Right lung (tissue), 5 donors: ENCODE data around the gene RHOD. TPM values are rescaled to one million over a fixed set of nuclear protein-coding genes. Genes with fewer than 3 reads are reported as not detected.

Experiments
- DNase-seq, 2 donors: peaks; one replicate each; pipeline ENCODE4 v3.0.0-alpha.2; 2013
- polyA plus RNA-seq, 5 donors: library from polyadenylated mRNA; unstranded; fragments of 120-200 nt; gene quantifications; one replicate each; pipeline versions ENCODE4 v1.2.1 to v1.2.3, GENCODE V29; 2013; ENCODE audit warnings: inconsistent platforms in 1 of 5, low replicate concordance in 1 of 5; ENCODE audit not compliant: insufficient read length in 5 of 5, insufficient read depth in 1 of 5

Gene RHOD
- polyA plus RNA-seq, 5 donors, result 8.5 to 19.3 (median 9.2) TPM

DNA sequence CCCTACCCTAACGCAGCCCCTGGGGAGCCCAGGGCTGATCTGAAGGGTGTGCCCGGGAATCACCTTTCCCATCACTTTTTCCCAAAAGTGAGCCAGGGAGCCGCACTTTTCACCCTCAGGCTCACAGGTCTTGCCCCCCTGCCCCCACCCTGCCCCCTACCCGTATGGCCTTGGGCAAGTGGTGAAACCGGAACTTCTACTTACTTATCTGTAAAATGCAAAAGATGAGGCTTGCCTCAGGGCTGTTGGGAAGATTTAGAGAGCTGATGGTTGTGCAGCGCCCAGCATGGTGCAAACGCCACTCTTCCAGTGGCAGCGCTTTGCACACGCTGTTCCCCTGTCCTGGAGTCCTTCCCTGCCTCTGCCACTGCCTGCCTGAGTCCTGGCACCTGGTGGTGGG, 25.7 kb upstream of the RHOD start:
- no peak for DNase-seq

DNA sequence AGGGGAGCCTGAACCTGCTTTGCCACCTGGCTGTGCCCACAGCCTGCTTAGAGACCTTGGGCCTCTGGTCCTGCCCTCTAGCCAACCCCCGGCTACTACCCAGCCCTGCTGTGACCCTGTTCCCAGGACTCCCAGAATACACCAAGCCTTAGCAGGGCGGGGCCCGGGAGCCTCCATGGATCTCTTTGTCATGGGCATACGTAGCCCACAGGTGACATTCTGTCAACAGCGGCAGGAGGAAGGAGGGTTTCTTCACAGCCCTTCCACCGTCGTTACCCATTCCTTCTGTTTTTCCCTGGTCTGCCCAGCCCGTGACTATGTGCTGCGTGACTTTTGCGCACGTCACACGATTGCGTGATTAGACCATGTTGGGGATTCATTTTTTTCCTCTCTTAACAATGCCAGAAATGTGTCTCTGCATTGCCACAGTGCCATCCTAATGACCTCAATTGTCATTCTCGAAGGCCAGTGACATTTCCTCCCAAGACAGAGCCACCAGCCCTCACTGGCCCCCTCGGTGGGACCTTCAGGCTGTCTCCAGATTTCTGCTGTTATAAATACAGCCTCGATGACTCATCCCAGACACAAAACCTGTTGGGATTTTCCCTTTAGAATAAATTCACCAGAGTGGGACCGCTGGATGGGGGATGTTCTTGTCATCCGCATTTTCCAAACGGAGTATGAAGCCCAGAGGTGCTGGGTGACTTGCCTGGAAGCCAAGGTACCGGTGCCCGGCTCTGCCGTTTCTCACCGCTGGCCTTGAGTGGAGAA, 24.7 kb upstream of the RHOD start:
- no peak for DNase-seq

DNA sequence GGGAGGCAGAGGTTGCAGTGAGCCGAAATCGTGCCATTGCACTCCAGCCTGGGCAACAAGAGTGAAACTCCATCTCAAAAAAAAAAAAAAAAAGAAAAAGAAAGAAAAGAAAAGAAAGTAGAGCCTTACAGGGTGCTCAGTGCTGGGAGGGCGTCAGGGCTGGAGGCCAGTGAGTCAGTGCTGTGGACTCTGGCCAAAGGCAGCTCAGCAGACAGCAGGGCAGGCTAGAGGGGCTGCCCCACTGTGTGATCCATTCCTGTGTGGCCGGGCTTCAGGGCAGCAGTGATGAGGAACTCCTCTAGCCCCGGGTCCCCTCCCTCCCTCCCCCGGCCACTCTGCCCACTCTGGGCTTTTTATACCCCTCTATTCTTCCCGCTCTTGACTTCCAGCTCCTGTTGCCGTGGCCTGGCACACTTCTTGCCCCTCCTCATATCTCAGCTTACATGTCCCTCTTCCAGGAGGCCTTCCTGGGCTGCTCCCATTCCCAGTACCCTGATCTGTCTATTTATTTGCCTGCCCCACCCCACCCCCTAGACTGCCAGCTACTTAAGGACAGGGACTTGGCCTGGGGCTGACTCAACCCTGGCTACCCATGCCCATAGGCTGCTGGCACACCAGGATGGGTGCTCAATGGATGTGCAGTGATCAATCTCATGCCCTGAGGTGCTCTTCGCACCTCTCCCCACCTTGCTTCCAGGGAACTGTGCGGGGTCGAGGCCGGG, 23.7 kb upstream of the RHOD start:
- no peak for DNase-seq

DNA sequence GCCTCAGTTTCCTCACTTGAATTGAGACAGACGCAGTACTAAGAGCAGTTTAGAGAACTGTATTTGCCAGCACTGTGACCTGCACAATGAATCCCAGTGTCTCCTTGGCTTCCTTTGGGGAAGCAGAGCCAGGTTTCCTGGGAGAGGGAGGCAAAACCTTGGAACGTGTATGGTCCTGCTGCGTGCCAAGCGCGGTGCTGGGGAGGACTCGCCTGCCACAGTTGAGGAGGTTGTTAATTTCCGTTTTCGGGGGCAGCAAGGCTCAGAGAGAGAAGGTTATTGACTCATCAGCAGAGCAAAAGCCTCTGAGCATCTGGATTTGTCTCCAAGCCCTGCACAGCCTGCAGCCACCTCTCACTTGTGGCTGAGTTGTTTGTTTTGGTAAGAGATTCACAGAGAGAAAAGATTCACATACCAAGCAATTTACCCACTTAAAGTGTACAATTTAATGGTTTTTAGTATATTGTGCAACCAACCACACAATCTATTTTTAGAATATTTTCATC, 22.9 kb upstream of the RHOD start:
- DNase-seq, result no peak

DNA sequence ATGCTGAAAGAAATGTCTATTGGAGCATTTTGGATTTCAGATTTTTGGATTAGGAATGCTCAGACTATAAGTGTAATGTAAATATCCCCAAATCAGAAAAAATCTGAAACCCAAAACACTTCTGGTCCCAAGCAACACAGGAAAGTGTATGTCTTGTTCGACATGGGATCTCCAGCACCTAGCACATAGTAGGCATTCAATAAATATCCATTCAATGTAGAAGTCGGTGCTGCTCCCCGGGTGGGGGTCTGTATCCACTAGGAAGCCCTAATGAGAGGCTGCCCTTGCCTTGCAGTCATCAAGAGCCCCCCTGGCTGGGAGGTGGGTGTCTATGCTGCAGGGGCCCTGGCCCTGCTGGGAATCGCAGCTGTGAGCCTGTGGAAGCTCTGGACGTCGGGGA, 22.3 kb upstream of the RHOD start:
- no peak for DNase-seq

DNA sequence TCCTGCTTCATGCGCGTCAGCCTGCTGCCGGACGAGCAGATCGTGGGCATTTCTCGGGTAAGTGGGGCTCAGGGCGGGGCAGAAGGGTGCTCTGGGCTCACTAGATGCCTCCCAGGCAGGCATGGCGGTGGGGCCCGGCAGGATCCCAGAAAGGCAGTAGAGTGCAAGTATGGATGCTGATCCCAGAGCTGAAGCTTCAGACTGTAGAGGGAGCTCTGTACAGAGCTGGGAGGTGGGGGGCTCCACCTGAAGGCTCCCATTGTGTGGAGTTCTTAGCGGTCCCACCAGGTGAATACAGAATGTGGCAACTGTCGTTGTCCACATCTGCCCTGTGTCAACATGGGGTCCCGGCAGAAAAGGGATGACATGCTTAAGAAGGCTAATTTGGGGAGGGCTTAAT, 16.5 kb upstream of the RHOD start:
- no peak for DNase-seq

DNA sequence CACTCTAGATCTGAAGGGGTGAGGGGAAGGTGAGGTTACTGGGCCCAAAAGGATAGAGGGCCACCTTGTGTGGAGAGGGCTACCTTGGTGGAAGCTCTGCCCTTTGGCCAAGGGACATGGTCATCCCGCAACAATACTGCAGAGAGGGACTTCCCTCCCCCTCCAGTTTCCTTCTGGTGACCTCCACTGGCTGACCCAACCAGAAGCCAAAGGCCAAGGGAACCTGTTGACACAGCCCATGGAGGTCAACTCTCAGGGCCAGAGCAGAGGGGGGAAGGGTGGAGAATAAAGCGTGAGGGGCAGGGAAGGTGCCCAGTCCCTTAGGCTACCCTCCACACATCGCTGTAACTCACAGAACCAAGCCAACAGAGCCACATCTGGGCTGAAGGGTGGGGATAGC, 15.0 kb upstream of the RHOD start:
- DNase-seq, result no peak

DNA sequence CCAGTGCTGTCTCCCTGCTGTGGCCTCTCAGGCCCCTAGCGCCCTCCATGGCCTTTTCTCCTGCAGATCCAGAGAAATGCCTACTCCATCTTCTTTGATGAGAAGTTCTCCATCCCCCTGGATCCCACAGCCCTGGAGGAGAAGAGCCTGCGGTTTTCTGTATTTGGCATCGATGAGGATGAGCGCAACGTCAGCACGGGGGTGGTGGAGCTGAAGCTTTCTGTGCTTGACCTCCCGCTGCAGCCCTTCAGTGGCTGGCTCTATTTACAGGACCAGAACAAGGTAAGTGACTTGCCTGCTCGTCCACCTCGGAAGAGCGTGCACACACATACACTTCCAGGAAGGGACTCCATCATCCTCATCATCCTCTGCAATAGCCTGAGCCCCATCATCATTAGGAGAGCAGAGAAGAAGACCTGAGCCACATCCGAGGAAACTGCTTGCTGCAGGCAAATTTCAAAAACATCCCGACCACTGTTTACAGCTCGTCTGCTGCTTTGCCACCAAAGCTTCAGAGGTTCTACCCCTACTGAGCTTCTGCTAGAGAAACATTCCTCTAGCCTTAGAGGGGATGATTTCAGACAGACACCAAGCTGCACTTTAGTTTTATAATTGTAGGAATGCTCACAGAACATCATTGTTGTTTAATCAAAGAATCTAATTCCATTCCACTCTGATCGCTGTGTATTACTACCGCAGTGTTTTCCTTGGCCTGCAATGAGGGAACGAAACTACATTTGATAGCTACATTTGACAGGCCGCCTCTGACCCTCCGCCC, 12.9 kb upstream of the RHOD start:
- no peak for DNase-seq

DNA sequence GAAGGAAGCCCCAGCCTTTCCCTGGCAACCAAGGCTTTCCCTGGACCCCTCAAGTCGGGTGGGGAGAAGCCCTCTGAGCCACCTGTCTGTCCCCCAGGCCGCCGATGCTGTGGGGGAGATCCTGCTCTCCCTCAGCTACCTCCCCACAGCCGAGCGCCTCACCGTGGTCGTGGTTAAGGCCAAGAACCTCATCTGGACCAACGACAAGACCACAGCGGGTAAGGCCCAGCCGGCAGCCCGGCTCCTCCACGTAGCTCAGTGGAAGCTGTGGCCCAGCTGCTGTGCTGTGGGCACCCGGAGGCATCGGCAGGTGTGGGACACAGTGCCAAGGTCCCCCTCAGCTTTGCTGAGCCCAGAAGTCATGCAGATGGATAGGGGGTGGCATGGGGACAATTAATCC, 12.2 kb upstream of the RHOD start:
- DNase-seq, result no peak

DNA sequence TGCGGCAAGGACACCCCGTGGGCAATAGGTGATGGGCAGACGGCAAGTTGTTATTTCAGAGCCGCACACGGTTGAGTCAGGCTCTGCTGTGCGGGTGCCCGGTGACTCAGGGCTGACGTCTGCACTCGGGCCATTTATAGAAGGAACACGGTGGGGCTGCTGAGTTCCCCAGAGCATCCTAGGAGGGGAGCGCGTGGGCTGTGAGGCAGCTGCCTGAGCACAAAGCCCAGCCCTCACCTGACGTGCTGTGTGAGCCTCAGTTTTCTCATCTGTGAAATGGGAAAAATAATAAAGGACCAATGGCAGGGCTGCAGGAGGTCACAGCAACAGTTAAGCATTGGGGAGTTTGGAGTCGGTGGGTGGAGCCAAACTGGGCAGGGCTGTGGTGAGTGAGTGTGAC, 11.3 kb upstream of the RHOD start:
- no peak for DNase-seq

DNA sequence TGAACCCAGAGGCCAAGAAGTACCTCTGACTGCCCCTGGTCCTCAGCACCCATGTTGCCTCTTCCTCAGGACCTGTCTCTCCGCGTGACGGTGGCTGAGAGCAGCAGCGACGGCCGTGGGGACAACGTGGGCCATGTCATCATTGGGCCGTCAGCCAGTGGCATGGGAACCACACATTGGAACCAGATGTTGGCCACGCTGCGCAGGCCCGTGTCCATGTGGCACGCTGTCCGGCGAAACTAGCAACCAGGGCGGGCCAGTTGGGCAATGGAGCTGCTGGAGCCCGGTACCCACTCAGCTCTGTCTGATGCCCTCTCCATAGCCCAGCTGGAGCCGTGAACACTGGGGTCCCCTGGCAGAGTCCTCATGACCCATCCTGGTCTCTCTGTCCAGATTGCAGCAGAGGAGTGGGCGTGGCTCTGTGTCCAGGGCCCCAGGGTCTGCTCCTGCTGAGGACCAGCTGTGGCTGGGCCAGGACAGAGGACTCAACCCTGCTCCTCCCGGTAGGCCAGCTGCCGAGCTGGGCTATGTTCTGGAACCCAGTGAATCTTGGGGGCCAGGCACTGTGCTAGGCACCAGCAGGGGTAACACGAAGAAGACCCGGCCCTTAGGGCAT, 8.0 kb upstream of the RHOD start:
- no peak for DNase-seq

DNA sequence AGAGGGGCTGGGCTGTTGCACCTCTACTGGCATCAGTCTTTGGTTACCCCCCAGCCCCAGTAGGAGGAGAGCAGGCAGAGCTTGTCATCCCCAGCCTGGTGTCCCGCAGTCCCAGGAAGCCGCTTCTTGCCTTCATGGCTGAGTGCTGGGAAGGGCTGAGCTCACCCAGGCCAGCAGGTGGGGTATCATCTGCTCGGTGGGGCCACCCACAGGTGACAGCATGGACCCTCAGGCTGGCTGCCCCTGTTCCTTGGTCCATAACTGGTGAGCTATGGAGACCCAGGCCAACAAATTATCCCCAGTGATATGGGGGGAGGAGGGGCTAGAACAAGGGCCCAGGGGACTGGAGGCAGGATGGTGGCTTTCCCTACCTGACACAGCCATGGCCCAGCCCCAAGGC, 6.5 kb upstream of the RHOD start:
- no peak for DNase-seq

DNA sequence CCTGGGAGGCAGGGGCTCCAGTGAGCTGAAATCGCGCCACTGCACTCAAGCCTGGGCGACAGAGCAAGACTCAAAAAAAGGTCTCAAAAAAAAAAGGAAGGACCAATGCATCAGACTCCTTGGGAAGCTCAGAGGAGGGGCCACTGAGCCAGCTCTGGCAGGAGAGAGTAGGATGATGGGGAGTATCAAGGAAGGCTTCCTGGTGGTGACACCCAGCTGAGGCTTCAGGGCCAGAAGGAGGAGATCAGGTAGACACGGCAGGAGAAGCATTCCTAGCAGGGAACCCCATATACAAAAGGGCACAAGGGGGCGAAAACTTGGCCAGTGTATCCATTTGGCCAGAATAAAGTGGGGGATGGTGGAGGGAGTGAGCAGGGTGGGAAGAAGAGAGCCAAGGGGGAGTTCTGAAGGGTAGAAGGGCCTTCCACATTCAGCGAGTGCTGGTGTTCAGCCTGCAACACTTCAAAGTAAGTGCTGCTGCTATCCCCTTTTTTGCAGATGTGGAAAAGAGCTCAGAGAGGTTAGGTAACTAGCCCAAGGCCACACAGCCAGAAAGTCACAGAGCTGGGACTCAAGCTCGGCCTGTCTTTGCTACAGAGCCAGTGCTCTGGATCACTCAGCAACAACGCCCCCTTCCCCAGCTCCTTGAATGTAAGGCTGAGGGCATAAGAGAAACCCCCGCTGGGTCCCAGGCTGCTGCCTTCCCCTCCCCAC, 5.3 kb upstream of the RHOD start:
- no peak for DNase-seq

DNA sequence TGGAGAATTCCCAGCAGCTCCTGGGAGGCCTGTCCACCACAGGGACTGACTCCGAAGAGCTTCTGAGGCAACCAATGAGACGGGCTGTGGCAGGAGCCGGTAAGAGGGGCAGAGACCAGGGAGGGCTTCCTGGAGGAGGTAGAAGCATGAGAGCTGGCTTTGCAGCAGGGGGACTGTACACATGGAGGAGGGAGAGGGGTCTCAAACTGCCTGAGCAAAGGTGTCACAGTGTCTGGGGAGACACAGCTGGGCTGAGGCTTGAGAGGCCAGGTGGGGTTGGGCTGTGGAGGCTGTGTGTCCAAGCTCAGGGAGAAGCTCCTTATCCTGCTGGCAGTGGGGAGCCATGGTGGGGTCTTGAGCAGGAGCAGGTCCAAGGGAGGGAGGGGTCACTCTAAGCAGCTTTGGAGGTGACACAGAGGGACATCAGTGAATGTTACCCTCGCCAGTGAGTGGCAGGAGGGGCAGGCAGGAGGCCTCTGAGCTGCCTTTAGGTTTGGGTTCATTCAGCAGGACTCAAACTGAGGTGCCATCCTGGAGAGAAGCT, 4.6 kb upstream of the RHOD start:
- no peak for DNase-seq

DNA sequence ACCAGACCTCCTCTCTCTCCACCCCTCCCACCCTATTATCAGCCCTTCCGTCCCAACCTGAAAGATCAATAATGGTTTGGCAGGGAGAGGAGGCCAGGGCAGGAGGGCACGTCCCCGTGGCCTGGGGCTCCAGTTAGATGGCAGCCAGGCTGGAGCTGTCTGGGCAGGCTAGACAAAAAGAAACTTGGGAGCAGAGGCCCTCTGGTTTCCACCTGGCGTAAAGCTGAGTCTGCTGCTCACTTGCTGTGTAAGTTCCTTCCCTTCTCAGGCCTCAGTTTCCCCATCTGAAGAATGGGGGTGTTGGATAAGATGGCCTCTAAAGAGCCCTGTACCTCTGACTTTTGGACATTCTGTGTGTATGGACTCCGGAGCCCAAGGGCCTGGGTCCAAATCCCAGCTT, 3.8 kb upstream of the RHOD start:
- DNase-seq, result no peak

DNA sequence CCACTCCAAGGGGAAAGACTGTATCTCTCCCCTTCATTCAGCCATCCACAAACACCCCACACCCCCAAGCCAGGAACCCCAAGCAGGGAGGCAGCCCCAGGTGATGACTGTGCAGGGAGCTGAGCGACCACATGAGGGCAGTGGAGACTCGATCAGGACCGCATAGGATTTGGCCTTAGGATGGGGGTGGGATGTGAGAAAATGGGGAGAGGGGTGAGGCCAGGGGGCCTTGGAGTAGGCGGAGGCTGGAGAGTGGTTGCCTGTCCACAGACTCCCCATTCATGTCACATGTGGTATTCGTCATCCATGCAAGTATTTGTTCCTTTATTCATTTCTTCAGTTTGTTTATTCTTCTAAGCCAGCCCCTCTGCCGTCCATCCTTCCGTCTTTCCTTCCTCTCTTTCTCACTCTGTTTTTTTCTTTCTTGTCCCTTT, 2.7 kb upstream of the RHOD start:
- no peak for DNase-seq

DNA sequence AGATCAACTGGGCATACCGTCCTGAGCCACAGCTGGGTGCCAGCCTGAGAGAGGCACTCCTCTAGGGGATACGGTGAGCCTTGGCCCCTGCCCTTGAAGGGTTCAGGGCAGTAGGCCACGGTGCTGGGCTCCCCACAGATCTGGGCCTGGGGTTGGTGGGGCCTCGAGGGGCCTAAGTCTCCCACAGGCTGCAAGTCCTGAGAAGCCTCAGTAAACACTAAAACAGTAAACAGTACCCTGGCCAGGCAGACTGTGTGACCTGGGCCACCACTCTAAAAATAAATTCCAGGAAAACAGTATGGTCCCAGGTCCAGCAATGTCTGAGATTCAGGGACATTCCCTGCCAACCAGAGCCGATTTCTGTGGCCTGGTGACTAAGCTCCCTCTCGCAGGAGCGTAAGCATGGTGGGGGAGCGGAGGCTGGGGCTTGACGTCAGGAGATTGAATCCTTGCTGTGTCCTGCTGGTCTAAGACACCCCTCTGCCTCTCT, 2.3 kb upstream of the RHOD start:
- no peak for DNase-seq

DNA sequence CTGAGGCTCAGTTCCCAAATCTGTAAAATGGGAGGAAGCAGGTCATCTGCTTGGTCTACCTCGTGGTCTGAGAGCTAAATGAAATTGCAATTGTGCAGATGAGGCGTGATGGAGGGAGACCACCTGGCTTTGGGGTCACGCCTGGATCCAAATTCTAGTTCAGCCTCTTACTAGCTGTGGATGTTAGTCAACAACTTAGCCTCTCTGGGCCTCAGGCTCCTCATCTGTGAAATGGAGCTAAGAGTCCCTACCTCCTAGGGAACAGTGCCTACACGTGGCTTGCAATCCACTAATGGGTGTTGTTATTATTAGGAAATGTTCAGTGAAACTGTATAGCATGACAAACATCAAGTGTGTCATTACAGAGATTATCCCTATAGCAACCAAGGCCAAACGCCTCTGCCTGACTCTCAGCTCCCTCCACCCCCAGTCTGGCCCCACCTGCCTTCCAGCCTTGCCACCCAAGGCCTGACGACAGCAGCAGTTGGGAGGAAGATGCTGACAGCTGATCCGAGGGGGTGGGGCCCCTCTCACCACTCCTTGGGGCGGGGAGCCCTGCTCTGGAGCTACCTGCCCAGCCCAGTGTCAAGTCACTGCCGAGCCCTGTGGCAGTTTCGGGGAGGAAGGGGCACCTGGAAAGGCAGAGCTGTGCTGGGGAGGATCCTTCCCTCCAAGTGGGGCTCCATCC, 1.7 kb upstream of the RHOD start:
- DNase-seq, result peak in 1 of 2 donors; percentile 52

DNA sequence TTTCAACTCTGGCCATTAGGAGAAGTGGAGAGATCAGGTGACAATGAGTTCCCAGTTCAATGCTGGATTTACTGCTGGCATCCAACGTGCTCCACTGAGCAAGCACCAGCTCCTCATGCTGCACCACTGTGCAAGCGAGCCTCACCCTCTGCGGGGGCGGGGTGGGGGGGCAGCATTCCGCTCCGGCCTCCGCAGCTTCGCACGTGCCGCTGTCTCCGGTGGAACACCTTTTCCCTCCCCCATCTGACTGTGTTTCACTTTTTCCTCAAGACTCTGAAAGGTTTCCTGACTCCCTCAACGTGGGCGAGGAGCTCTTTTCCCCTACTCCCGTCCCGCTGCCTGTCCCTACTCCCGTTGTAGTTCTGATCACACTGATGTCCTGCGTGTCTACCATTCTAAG, 835 bp upstream of the RHOD start:
- DNase-seq, result no peak

DNA sequence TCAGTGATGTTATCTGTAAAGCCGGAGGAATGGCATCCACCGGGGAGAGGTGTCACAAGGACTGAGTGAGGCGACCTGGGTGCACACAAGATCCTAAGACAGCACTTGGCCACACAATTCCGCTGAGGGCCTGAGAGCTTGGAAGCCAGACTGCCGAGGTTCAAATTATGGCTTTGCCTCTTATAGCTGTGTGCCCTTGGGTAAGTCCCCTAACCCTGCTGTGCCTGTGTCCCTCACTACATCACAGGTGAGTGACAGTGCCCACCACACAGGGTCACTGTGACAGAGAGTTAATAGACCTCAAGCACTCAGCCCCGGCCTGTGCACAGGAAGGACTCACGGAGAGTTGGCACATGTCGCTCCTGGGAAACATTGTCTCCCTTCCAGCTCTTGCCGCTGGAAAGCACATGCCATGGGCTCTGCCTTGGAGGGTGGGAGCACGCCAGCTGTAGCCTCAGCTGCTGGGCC, 592 bp downstream of the RHOD start:
- DNase-seq, result no peak
